ENCODE results near the gene TBC1D2.
"Not testable (repeated sequence)": the region's sequence is repeated elsewhere in the genome, so short reads cannot be mapped to it uniquely, and the experiment has no call there.

TBC1D2 gene, protein sequence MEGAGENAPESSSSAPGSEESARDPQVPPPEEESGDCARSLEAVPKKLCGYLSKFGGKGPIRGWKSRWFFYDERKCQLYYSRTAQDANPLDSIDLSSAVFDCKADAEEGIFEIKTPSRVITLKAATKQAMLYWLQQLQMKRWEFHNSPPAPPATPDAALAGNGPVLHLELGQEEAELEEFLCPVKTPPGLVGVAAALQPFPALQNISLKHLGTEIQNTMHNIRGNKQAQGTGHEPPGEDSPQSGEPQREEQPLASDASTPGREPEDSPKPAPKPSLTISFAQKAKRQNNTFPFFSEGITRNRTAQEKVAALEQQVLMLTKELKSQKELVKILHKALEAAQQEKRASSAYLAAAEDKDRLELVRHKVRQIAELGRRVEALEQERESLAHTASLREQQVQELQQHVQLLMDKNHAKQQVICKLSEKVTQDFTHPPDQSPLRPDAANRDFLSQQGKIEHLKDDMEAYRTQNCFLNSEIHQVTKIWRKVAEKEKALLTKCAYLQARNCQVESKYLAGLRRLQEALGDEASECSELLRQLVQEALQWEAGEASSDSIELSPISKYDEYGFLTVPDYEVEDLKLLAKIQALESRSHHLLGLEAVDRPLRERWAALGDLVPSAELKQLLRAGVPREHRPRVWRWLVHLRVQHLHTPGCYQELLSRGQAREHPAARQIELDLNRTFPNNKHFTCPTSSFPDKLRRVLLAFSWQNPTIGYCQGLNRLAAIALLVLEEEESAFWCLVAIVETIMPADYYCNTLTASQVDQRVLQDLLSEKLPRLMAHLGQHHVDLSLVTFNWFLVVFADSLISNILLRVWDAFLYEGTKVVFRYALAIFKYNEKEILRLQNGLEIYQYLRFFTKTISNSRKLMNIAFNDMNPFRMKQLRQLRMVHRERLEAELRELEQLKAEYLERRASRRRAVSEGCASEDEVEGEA

DNA sequence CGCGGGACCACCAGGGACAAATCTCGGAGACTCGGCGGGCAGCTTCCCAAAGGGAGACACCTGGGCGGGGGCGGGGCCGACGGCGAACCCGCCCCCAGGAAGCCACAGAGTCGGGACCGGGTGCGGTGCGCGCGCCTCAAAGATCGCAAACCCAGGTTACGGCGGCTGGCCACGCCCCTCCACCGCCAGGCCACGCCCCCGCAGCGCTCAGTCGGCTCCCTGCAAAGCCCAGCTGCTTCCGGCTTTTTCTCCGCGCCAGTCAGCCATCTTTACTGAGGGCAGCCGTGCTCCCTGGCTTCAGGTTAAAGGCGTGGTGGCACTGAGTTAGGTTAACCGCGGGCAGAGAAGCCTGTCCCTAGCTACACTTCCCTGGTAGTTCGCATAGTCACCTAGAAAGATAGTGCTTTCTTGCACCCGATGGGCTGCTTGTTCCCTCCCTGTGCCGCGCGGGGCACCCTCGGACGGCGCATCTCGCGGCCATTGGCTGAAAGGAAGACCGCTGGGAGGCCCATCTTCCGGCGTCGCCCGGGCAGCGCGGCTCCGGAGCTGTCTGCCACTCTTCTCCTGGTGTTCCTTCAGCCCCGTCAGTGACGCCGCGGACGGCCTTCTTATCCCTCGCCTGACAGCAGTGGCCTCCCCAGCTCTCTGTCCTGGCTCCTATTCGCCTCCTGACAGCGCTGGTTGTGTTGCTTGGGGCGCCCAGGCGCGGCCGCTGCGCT is at the start of gene TBC1D2:
Gene TBC1D2 (minus strand): TSS at position 72 of the 719 bp plus-strand sequence. CDS start 108 bp downstream, outside the sequence.
- peak; percentile 82 to 83 for DNase-seq (ENCODE audit: low read depth in 2 of 2)

- DNase-seq (ENCODE audit: low read depth in 2 of 2), result no peak
Observed at GRCh38 chr9:98304381-98304780, 48.9 kb upstream of the TBC1D2 start.

GRCh38 chr9:98303633-98304125 is 48.2 kb upstream of the TBC1D2 start:
- no peak for DNase-seq (ENCODE audit: low read depth in 2 of 2)

GRCh38 chr9:98302938-98303632 is 47.6 kb upstream of the TBC1D2 start:
- no peak for DNase-seq (ENCODE audit: low read depth in 2 of 2)

- DNase-seq (ENCODE audit: low read depth in 2 of 2), result no peak
Observed at GRCh38 chr9:98302150-98302549, 46.7 kb upstream of the TBC1D2 start.

GRCh38 chr9:98300611-98301010 is 45.2 kb upstream of the TBC1D2 start:
- DNase-seq (ENCODE audit: low read depth in 2 of 2), result no peak

GRCh38 chr9:98298476-98298875 is 43.0 kb upstream of the TBC1D2 start:
- DNase-seq (ENCODE audit: low read depth in 2 of 2), result no peak

- DNase-seq (ENCODE audit: low read depth in 2 of 2), result no peak
Observed at GRCh38 chr9:98295824-98296223, 40.4 kb upstream of the TBC1D2 start.

DNA sequence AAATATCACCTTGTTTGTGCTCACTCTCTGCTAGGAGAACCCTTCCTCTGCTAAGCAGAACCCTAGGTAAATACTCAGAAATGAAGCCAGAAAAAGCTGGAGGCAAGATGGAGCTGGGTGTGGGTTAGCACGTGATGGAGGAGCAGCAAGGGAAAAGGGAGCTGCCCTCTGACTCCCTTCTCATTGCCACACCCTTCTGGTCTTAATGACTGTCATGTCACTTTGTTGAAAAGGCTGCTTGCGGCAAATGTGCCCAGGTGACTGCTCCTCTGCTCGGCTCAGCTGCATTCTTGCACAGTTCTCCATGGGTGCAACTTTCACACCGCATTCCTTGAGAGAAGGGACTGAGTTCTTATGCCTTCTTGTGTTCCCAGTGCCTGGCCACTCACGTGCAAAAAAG is 36.4 kb upstream of the TBC1D2 start:
- DNase-seq (ENCODE audit: low read depth in 2 of 2), result no peak

GRCh38 chr9:98290411-98290810 is 35.0 kb upstream of the TBC1D2 start:
- DNase-seq (ENCODE audit: low read depth in 2 of 2), result no peak

DNA sequence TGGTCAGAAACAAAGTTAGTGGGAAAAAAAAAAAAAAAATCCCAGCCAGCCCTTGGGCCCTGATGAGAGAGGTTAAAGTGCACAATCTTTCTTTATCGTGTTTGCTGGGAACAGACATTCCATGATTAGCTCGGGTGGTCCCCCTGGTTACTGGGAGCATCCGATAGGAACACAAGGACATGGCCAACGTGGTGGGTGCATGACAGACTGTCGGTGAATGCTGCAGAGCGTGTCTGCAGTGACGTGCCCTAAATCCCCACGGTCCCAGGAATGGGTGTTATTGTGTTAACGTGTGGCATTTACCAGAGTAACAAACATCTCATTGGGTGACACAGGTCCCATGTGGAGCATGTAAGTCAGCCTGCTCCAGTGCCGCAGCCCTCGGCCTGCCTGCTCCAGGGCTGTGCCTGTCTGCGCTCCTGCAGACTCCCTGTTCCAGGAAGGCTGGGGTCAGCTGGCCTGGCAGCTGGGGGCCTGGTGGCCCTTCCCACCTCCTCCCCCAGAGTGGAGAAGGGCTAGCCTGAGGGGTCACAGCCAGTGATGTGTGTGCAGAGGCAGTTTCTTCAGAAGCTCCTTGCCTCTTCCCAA is 34.3 kb upstream of the TBC1D2 start:
- DNase-seq (ENCODE audit: low read depth in 2 of 2), result no peak

GRCh38 chr9:98288881-98289280 is 33.4 kb upstream of the TBC1D2 start:
- no peak for DNase-seq (ENCODE audit: low read depth in 2 of 2)

- DNase-seq (ENCODE audit: low read depth in 2 of 2), result no peak
Observed at GRCh38 chr9:98287384-98287783, 31.9 kb upstream of the TBC1D2 start.

GRCh38 chr9:98285446-98285845 is 30.0 kb upstream of the TBC1D2 start:
- DNase-seq (ENCODE audit: low read depth in 2 of 2), result no peak

GRCh38 chr9:98284754-98285153 is 29.3 kb upstream of the TBC1D2 start:
- DNase-seq (ENCODE audit: low read depth in 2 of 2), result no peak

- DNase-seq (ENCODE audit: low read depth in 2 of 2), result not testable (repeated sequence)
Observed at GRCh38 chr9:98283143-98283542, 27.7 kb upstream of the TBC1D2 start.

- DNase-seq (ENCODE audit: low read depth in 2 of 2), result no peak
Observed at GRCh38 chr9:98281281-98281680, 25.8 kb upstream of the TBC1D2 start.

DNA sequence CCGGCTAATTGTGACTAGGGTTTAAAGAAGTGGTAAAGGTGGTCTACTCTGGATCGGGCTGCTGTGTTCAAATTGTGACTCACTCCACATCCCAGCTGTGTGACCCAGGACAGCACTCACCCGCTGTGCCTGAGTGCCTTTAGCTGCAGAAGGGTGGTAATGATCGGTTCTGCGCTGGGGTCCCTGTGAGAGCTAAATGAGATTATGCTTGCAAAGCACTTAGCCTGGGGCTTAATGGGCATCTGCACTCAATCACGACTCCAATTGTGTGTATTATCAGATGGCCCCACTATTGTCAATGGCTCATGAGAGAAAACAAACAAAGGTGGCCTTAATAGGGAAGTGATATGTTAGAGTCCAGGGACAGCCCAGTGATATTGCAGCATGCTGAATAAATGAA is 25.1 kb upstream of the TBC1D2 start:
- DNase-seq (ENCODE audit: low read depth in 2 of 2), result no peak

- DNase-seq (ENCODE audit: low read depth in 2 of 2), result no peak
Observed at GRCh38 chr9:98280162-98280561, 24.7 kb upstream of the TBC1D2 start.

- DNase-seq (ENCODE audit: low read depth in 2 of 2), result no peak
Observed at GRCh38 chr9:98276907-98277469, 21.5 kb upstream of the TBC1D2 start.

- no peak for DNase-seq (ENCODE audit: low read depth in 2 of 2)
Observed at GRCh38 chr9:98275159-98275558, 19.7 kb upstream of the TBC1D2 start.
